Measurements from ENCODE around the gene RELN. TPM values are rescaled to one million over a fixed set of nuclear protein-coding genes. Genes with fewer than 3 reads are reported as not detected.

Gene RELN
- total RNA-seq, 1 donor from 2014 or later: 7.1 TPM

GRCh38 chr7:103705542-103705941 is 283.9 kb downstream of the RELN start:
- no peaks in the 10 kb centered on the region for H3K36me3 ChIP-seq (ENCODE audit: control insufficient read depth, insufficient read depth, low read length)
- no peak overlapping the region for H3K4me3 ChIP-seq (ENCODE audit: low read depth, low read length)
- DNase-seq (ENCODE audit: low read depth): no peak
- no peak for TF ChIP-seq CTCF (IDR thresholded peaks at IDR 0.05; ENCODE audit: insufficient read depth, low read length, poor library complexity, severe bottlenecking)
- H3K27me3 ChIP-seq (ENCODE audit: control insufficient read depth, insufficient read depth, low read length): no peaks in the 10 kb centered on the region

- no peak overlapping the region for H3K4me3 ChIP-seq (ENCODE audit: low read depth, low read length)
- no peaks in the 10 kb centered on the region for H3K36me3 ChIP-seq (ENCODE audit: control insufficient read depth, insufficient read depth, low read length)
- no peaks in the 10 kb centered on the region for H3K27me3 ChIP-seq (ENCODE audit: control insufficient read depth, insufficient read depth, low read length)
- TF ChIP-seq CTCF (IDR thresholded peaks at IDR 0.05; ENCODE audit: insufficient read depth, low read length, poor library complexity, severe bottlenecking): no peak
- DNase-seq (ENCODE audit: low read depth): no peak
These were observed 284.8 kb downstream of the RELN start for GRCh38 chr7:103704701-103705100.

GRCh38 chr7:103702982-103703381 is 286.5 kb downstream of the RELN start:
- DNase-seq (ENCODE audit: low read depth): no peak
- TF ChIP-seq CTCF (IDR thresholded peaks at IDR 0.05; ENCODE audit: insufficient read depth, low read length, poor library complexity, severe bottlenecking): no peak
- H3K4me3 ChIP-seq (ENCODE audit: low read depth, low read length): no peak overlapping the region
- H3K36me3 ChIP-seq (ENCODE audit: control insufficient read depth, insufficient read depth, low read length): no peaks in the 10 kb centered on the region
- no peaks in the 10 kb centered on the region for H3K27me3 ChIP-seq (ENCODE audit: control insufficient read depth, insufficient read depth, low read length)

- Histone ChIP-seq H3K4me3 (ENCODE audit: low read depth, low read length) (no peak overlapping the region), H3K27me3 (ENCODE audit: control insufficient read depth, insufficient read depth, low read length) (no peaks in the 10 kb centered on the region), H3K36me3 (ENCODE audit: control insufficient read depth, insufficient read depth, low read length) (no peaks in the 10 kb centered on the region)
- no peak for TF ChIP-seq CTCF (IDR thresholded peaks at IDR 0.05; ENCODE audit: insufficient read depth, low read length, poor library complexity, severe bottlenecking)
- no peak for DNase-seq (ENCODE audit: low read depth)
These were observed 287.0 kb downstream of the RELN start for GRCh38 chr7:103702454-103702853.

GRCh38 chr7:103699032-103699431 is 290.4 kb downstream of the RELN start:
- H3K36me3 ChIP-seq (ENCODE audit: control insufficient read depth, insufficient read depth, low read length): no peaks in the 10 kb centered on the region
- TF ChIP-seq CTCF (IDR thresholded peaks at IDR 0.05; ENCODE audit: insufficient read depth, low read length, poor library complexity, severe bottlenecking): no peak
- no peak overlapping the region for H3K4me3 ChIP-seq (ENCODE audit: low read depth, low read length)
- DNase-seq (ENCODE audit: low read depth): no peak
- H3K27me3 ChIP-seq (ENCODE audit: control insufficient read depth, insufficient read depth, low read length): no peaks in the 10 kb centered on the region

GRCh38 chr7:103698064-103698463 is 291.4 kb downstream of the RELN start:
- no peak for TF ChIP-seq CTCF (IDR thresholded peaks at IDR 0.05; ENCODE audit: insufficient read depth, low read length, poor library complexity, severe bottlenecking)
- no peak for DNase-seq (ENCODE audit: low read depth)

More at GRCh38 chr7:103698064-103698463, 291.4 kb downstream of the RELN start:
- Histone ChIP-seq H3K27me3 (ENCODE audit: control insufficient read depth, insufficient read depth, low read length) (no peaks in the 10 kb centered on the region), H3K4me3 (ENCODE audit: low read depth, low read length) (no peak overlapping the region), H3K36me3 (ENCODE audit: control insufficient read depth, insufficient read depth, low read length) (no peaks in the 10 kb centered on the region)
